ENCODE measurements around the gene KRT75. TPM values are rescaled to one million over a fixed set of nuclear protein-coding genes. Genes with fewer than 3 reads are reported as not detected.

The KRT75 gene
- total RNA-seq, 2 experiments from 2014 or later, result not detected

- Mint-ChIP-seq H3K36me3 (ENCODE audit: low read depth) (no peaks in the 10 kb centered on the region), H3K4me3 (no peak overlapping the region), H3K27ac (no peak overlapping the region), H3K27me3 (peaks cover 16% of the 10 kb centered on the region), H3K4me1 (ENCODE audit: low read depth) (no peaks in the 10 kb centered on the region), H3K9me3 (no peaks in the 10 kb centered on the region)
- no peak for TF ChIP-seq CTCF (IDR thresholded peaks at IDR 0.05)
- POLR2A ChIA-PET, result no interaction called here
- intact Hi-C loops (cut with micrococcal nuclease), result no loop called here
- CTCF ChIA-PET, result no interaction called here
- ATAC-seq, result no peak
- no peak for DNase-seq
These were observed 11.7 kb upstream of the KRT75 start for GRCh38 chr12:52445876-52446275.

GRCh38 chr12:52444647-52445595 lies 10.8 kb upstream of the KRT75 start:
- no peaks in the 10 kb centered on the region for H3K36me3 Mint-ChIP-seq (ENCODE audit: low read depth)
- intact Hi-C loops (cut with micrococcal nuclease), result no loop called here
- TF ChIP-seq CTCF (IDR thresholded peaks at IDR 0.05), result no peak
- H3K27me3 Mint-ChIP-seq, result peaks cover 16% of the 10 kb centered on the region
- no peak for ATAC-seq
- ChIA-PET CTCF (no interaction called here), POLR2A (no interaction called here)
- H3K9me3 Mint-ChIP-seq, result no peaks in the 10 kb centered on the region
- H3K27ac Mint-ChIP-seq, result no peak overlapping the region
- no peak for DNase-seq
- no peaks in the 10 kb centered on the region for H3K4me1 Mint-ChIP-seq (ENCODE audit: low read depth)
- H3K4me3 Mint-ChIP-seq, result no peak overlapping the region

GRCh38 chr12:52443966-52444365 lies 9.8 kb upstream of the KRT75 start:
- no peak overlapping the region for H3K27ac Mint-ChIP-seq
- H3K27me3 Mint-ChIP-seq, result peaks cover 16% of the 10 kb centered on the region
- H3K9me3 Mint-ChIP-seq, result no peaks in the 10 kb centered on the region
- no peaks in the 10 kb centered on the region for H3K4me1 Mint-ChIP-seq (ENCODE audit: low read depth)
- ChIA-PET POLR2A (no interaction called here), CTCF (no interaction called here)
- intact Hi-C loops (cut with micrococcal nuclease), result no loop called here
- no peaks in the 10 kb centered on the region for H3K36me3 Mint-ChIP-seq (ENCODE audit: low read depth)
- no peak for TF ChIP-seq CTCF (IDR thresholded peaks at IDR 0.05)
- no peak overlapping the region for H3K4me3 Mint-ChIP-seq
- ATAC-seq (no peak), DNase-seq (no peak)

- ChIA-PET POLR2A (no interaction called here), CTCF (no interaction called here)
- Mint-ChIP-seq H3K27ac (no peak overlapping the region), H3K27me3 (peaks cover 16% of the 10 kb centered on the region), H3K36me3 (ENCODE audit: low read depth) (no peaks in the 10 kb centered on the region), H3K4me1 (ENCODE audit: low read depth) (no peaks in the 10 kb centered on the region), H3K4me3 (no peak overlapping the region), H3K9me3 (no peaks in the 10 kb centered on the region)
- TF ChIP-seq CTCF (IDR thresholded peaks at IDR 0.05), result no peak
- DNase-seq (no peak), ATAC-seq (no peak)
- intact Hi-C loops (cut with micrococcal nuclease), result no loop called here
These were observed 8.5 kb upstream of the KRT75 start for GRCh38 chr12:52442600-52443061.

GRCh38 chr12:52441320-52441911 lies 7.2 kb upstream of the KRT75 start:
- intact Hi-C loops (cut with micrococcal nuclease), result no loop called here
- ChIA-PET POLR2A (no interaction called here), CTCF (interaction anchor here (0.8 kb wide), 1 partner anchor 439 kb away, joined by 3 read pairs; no protein-coding TSS in a partner anchor)
- ATAC-seq (no peak), DNase-seq (no peak)
- Mint-ChIP-seq H3K4me3 (no peak overlapping the region), H3K4me1 (ENCODE audit: low read depth) (no peaks in the 10 kb centered on the region), H3K27me3 (peaks cover 18% of the 10 kb centered on the region), H3K27ac (no peak overlapping the region), H3K9me3 (no peaks in the 10 kb centered on the region), H3K36me3 (ENCODE audit: low read depth) (no peaks in the 10 kb centered on the region)
- TF ChIP-seq CTCF (IDR thresholded peaks at IDR 0.05), result no peak

All from activated CD8-positive, alpha-beta T cell treated with anti-CD3 and anti-CD28 coated beads for 36 hours (primary cell).